HG02938 (cell line): ENCODE measurements around the gene STX4.

Source experiments
- ATAC-seq: cut with Tn5 transposase; IDR thresholded peaks from one replicate; pipeline ENCODE4 v1.9.1; 2021; ENCODE audit warnings: mild to moderate bottlenecking, moderate library complexity; ENCODE audit not compliant: unreplicated experiment

The STX4 gene

GRCh38 chr16:31020536-31020935, 12.8 kb upstream of the STX4 start:
- no peak for ATAC-seq

GRCh38 chr16:31022544-31023251, 10.7 kb upstream of the STX4 start:
- ATAC-seq: no peak

GRCh38 chr16:31023252-31023602, 10.1 kb upstream of the STX4 start:
- no peak for ATAC-seq

- no peak for ATAC-seq
Measured at GRCh38 chr16:31023627-31024226, 9.6 kb upstream of the STX4 start.

- no peak for ATAC-seq
Measured at GRCh38 chr16:31025339-31025738, 8.0 kb upstream of the STX4 start.

- no peak for ATAC-seq
Measured at GRCh38 chr16:31029272-31029671, 4.1 kb upstream of the STX4 start.

GRCh38 chr16:31031276-31031675, 2.1 kb upstream of the STX4 start:
- no peak for ATAC-seq

GRCh38 chr16:31033709-31034492, 543 bp downstream of the STX4 start:
- peak; percentile 32 for ATAC-seq

GRCh38 chr16:31036691-31037090, 3.3 kb downstream of the STX4 start:
- ATAC-seq: no peak

- no peak for ATAC-seq
Measured at GRCh38 chr16:31038993-31039392, 5.6 kb downstream of the STX4 start.

GRCh38 chr16:31042866-31043265, 9.5 kb downstream of the STX4 start:
- no peak for ATAC-seq

- ATAC-seq: no peak
Measured at GRCh38 chr16:31043352-31043751, 10.0 kb downstream of the STX4 start.

GRCh38 chr16:31043898-31044481, 10.6 kb downstream of the STX4 start:
- ATAC-seq: no peak

GRCh38 chr16:31050280-31051030, 17.1 kb downstream of the STX4 start:
- no peak for ATAC-seq

GRCh38 chr16:31052114-31052513, 18.8 kb downstream of the STX4 start:
- no peak for ATAC-seq

GRCh38 chr16:31055613-31056012, 22.3 kb downstream of the STX4 start:
- no peak for ATAC-seq

GRCh38 chr16:31061126-31061812, 27.9 kb downstream of the STX4 start:
- no peak for ATAC-seq

GRCh38 chr16:31061813-31062440, 28.6 kb downstream of the STX4 start:
- no peak for ATAC-seq

GRCh38 chr16:31063495-31063842, 30.1 kb downstream of the STX4 start:
- ATAC-seq: no peak
